GM08714 (cell line): ENCODE results near the gene CDC42SE1.

Experiments
- H3K4me3 ChIP-seq: fragments of 200-500 bp; sonication (Bioruptor generic); 2 replicates; pipeline ENCODE4 v1.5.1; 2014; ENCODE audit warnings: mild to moderate bottlenecking, low read length, inconsistent platforms
- ZNF274 ChIP-seq: IDR thresholded peaks from 2 replicates; pipeline ENCODE4 v1.6.1; 2012; ENCODE audit warnings: mild to moderate bottlenecking, low read depth, low read length

Gene CDC42SE1

GRCh38 chr1:151008244-151009205 is 50.9 kb downstream of the CDC42SE1 start, which contains the start of gene PRUNE1:
Gene PRUNE1, plus strand, starts transcription at chr1:151008449. Its CDS starts 184 bp downstream, at chr1:151008633.
- peak within 1 kb of the TSS; percentile 79 for H3K4me3 ChIP-seq
- no peak for TF ChIP-seq ZNF274

DNA sequence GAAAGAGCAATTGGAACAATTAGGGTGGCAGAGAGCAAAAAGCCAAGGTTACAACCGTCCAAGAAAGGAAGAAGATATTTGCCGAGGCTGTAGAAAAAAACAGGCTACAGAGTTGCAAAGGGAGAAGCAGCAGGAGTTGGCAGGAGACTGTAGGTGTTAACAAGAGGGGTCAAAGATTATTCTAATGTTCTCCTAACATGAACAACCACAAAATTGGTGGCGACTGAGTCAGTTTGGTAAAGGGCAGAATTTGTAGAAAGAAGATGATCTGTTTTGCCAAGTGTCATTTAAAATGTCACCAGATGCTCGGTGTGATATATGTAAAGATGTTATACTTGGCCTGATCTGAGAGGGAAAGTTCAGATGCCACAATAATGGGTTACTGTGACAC is 51.6 kb downstream of the CDC42SE1 start:
- H3K4me3 ChIP-seq, result peak overlapping the region; percentile 4; the same call in 1 of the 2 replicates

DNA sequence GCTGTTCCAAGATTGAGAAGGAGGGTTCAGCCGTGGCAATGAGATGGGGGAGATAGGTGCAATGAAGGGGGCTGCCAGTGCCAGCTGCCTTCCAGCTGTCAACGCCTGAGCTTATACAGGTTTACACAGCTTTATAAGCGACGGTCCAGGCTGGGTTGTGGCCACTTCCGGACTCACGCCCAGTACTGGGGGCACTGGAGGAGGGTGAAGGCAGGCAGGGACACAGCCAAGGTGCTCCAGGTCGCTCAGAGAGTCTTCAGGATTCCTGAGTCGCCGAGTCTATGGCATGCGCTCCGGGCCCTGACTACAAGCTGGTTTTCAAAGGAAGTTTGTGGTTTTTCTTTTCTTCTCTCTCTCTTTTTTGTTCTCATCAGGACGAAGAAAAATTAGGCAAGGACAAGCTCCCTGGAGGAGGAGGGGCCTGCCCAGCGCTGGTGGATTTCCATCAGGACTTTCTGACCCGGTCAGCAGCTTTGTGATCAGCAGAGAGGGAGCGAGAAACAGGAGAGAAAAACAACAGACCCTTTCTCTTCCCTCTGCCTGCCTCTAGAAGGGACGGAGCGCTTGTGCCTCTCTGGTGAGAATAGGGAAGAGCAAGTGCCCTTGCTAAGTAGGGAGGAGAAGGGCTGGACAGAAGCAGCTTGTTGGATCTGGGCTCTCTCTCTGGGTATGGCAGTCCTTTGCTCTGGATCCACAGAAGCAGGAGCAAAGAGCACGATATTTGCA is 52.9 kb downstream of the CDC42SE1 start, which contains the start of gene MINDY1:
TSS of gene MINDY1 (minus strand) at position 576 of the 726 bp plus-strand sequence. CDS start 4,285 bp downstream, outside the sequence.
- H3K4me3 ChIP-seq, result peak within 1 kb of the TSS; percentile 62
- TF ChIP-seq ZNF274, result no peak

More for the DNA sequence above, 51.6 kb downstream of the CDC42SE1 start:
- TF ChIP-seq ZNF274, result no peak

DNA sequence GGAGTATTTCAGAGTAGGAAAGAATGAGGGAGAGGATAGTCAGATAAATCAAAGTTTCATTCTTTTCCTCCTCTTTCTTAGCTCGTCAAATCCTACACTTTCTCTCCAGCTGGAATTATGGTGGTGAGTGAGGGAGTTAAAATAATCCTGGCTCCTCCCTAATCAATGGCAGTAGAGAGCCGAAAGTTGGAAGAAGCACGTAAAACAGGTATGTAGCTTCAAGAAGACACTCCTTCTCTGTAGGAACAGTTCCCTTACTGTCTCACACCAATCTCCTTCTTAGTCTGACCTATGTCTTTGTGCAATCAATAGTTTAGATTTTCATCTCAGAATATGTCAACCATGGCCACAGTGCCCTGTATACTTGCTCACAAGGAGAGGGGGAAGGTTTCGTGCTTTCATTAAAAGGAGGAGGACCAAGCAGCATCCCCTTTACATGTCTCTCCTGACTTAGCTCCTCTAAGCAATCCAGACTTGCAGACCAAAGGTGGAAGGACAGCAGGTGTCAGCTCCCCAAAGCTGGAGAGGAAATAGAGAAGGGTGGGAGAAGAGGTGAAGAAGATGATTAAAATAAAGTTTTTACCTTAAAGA is 53.6 kb downstream of the CDC42SE1 start:
- TF ChIP-seq ZNF274, result no peak
- H3K4me3 ChIP-seq, result peak overlapping the region; percentile 62

DNA sequence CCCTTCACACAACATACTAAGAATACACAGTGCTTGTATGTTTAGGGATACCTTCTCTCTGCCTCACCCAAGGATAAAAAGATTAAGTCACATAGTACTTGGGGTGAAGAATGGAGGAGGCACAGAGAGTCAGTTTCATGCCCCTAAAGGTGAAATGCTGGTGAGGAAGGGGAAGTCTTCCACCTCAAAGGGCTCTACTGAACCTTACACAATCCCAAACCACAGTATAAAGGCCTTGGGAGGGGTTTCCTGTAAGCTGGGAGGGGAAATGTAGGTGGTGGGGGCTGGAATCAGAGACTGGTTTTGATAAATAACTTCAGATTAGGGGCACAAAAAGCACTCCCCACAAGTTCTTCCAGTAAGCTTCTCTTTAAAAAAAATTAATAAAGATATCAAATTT is 56.2 kb downstream of the CDC42SE1 start:
- TF ChIP-seq ZNF274, result no peak
- H3K4me3 ChIP-seq, result no peak overlapping the region

- H3K4me3 ChIP-seq, result no peak overlapping the region
- no peak for TF ChIP-seq ZNF274
These were observed 56.8 kb downstream of the CDC42SE1 start for GRCh38 chr1:151002611-151003010.

DNA sequence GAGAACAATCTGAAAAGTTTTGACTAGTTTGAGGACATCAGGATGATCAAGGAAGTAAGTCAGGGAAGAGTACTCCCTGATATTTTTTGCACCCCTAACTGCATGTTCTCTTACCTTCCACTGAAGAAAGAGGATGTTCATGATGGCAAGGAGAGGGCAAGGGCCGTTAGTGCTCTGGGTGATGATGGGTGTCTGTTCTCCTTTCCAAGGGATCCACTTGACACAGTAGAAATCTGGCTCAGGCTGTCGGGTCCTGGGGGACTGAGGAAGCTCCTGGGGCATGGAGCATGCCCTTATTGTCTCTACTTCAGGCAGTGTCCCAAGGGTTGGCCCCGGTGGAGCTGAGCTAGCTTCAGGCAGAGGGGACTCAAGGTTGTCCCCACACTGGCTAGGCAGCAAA is 57.4 kb downstream of the CDC42SE1 start:
- TF ChIP-seq ZNF274, result no peak
- H3K4me3 ChIP-seq, result no peak overlapping the region

DNA sequence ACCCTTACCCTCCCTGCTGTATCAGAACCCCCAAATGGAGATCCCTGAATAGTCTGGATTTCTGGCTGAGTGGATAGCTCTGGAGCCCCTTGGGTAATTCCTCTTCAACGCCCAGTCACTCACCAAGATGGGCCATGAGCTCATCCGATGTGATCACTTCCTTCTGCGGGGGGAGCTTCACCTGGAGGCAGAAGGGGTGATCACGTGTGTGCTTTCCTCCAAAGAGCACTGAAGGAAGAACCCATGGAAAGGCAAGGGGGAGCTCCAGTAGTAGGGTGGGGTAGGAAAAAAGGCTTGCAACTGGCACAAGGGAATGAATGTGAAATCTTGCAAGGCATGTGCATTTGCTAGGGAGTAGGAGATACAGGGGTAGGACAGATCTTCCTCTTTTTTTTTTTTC is 57.8 kb downstream of the CDC42SE1 start:
- TF ChIP-seq ZNF274, result no peak
- H3K4me3 ChIP-seq, result no peak overlapping the region
